22Rv1 (cell line): ENCODE data around the gene PTGDR.

Source experiments
- CTCF ChIP-seq: fragments of 450-650 bp; IDR thresholded peaks from 2 replicates; pipeline ENCODE4 v1.5.1; 2017; ENCODE audit warnings: mild to moderate bottlenecking
- ZFX ChIP-seq: fragments of 450-650 bp; IDR thresholded peaks from 2 replicates; pipeline ENCODE4 v1.6.1; 2017; ENCODE audit warnings: antibody characterized with exemption, borderline replicate concordance

DNA sequence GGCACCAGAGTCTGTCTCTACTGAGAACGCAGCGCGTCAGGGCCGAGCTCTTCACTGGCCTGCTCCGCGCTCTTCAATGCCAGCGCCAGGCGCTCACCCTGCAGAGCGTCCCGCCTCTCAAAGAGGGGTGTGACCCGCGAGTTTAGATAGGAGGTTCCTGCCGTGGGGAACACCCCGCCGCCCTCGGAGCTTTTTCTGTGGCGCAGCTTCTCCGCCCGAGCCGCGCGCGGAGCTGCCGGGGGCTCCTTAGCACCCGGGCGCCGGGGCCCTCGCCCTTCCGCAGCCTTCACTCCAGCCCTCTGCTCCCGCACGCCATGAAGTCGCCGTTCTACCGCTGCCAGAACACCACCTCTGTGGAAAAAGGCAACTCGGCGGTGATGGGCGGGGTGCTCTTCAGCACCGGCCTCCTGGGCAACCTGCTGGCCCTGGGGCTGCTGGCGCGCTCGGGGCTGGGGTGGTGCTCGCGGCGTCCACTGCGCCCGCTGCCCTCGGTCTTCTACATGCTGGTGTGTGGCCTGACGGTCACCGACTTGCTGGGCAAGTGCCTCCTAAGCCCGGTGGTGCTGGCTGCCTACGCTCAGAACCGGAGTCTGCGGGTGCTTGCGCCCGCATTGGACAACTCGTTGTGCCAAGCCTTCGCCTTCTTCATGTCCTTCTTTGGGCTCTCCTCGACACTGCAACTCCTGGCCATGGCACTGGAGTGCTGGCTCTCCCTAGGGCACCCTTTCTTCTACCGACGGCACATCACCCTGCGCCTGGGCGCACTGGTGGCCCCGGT lies at the start of gene PTGDR:
- TF ChIP-seq CTCF (no peak), ZFX (no peak)
